Esophagus muscularis mucosa (tissue), 4 donors: ENCODE data around the gene ADSL.

ENCODE experiments used
- EP300 ChIP-seq: sonication (generic); formaldehyde crosslinking; IDR thresholded peaks from one replicate; pipeline ENCODE4 v1.6.1; 2017; ENCODE audit warnings: antibody characterized with exemption
- POLR2A ChIP-seq: fragments of 450-650 bp; IDR thresholded peaks from one replicate; pipeline ENCODE4 v1.6.1; 2017; ENCODE audit warnings: antibody characterized with exemption, moderate library complexity, mild to moderate bottlenecking, low read depth
- POLR2AphosphoS5 ChIP-seq, 2 donors: sonication (generic); formaldehyde crosslinking; IDR thresholded peaks; one replicate each; pipeline ENCODE4 v1.6.1; 2017; ENCODE audit warnings: antibody characterized with exemption in 2 of 2
- TF ChIP-seq, protein P1 (sequence below), 3 experiments: fragments of 200-600 bp in 2 of 3; fragments of 450-650 bp in 1 of 3; sonication (generic) in 2 of 3; IDR thresholded peaks; one replicate each; pipeline ENCODE4 v1.5.1; 2017 to 2019; ENCODE audit warnings: antibody characterized with exemption in 3 of 3, mild to moderate bottlenecking in 2 of 3, moderate library complexity in 1 of 3

DNA sequence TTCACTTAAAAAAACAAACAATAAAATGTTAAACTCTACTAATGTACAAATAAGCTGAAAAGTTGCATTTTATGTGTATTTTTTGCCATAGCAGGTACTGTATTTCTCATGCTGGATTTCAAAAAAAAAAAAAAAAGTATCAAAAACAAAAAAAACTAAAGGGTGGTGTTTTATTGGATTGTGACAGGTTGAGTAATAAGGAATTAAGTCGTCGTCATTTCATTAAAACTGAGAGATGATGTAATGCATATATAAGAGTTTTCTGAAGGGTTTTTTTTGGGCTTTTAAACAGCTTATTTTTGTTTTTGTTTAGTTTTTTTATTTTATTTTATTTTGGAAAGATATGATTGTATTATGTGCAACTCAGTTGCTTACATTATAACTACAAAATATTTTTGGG, 10.9 kb upstream of the ADSL start:
- TF ChIP-seq, protein P1, sequence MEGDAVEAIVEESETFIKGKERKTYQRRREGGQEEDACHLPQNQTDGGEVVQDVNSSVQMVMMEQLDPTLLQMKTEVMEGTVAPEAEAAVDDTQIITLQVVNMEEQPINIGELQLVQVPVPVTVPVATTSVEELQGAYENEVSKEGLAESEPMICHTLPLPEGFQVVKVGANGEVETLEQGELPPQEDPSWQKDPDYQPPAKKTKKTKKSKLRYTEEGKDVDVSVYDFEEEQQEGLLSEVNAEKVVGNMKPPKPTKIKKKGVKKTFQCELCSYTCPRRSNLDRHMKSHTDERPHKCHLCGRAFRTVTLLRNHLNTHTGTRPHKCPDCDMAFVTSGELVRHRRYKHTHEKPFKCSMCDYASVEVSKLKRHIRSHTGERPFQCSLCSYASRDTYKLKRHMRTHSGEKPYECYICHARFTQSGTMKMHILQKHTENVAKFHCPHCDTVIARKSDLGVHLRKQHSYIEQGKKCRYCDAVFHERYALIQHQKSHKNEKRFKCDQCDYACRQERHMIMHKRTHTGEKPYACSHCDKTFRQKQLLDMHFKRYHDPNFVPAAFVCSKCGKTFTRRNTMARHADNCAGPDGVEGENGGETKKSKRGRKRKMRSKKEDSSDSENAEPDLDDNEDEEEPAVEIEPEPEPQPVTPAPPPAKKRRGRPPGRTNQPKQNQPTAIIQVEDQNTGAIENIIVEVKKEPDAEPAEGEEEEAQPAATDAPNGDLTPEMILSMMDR (IDR thresholded peaks at IDR 0.05), result no peak
- TF ChIP-seq EP300 (no peak), POLR2A (no peak), POLR2AphosphoS5 (IDR thresholded peaks at IDR 0.05) (no peak)
